Coronary artery (tissue), 2 donors: ENCODE results near the gene MALRD1.

Experiments used
- DNase-seq: peaks from one replicate; pipeline ENCODE4 v3.0.0-alpha.2; 2017; ENCODE audit warnings: low spot score
- H3K27ac ChIP-seq, 2 donors: fragments of 200-600 bp; sonication (generic); one replicate each; pipeline ENCODE4 v1.5.1; 2016 to 2019
- H3K4me3 ChIP-seq: fragments of 200-600 bp; sonication (generic); 2 replicates; pipeline ENCODE4 v1.5.1; 2016; ENCODE audit warnings: mild to moderate bottlenecking, moderate library complexity
- TF ChIP-seq, protein P1 (sequence below): fragments of 200-600 bp; sonication (generic); IDR thresholded peaks from one replicate; pipeline ENCODE4 v1.5.1; 2019; ENCODE audit warnings: antibody characterized with exemption

MALRD1 gene

DNA sequence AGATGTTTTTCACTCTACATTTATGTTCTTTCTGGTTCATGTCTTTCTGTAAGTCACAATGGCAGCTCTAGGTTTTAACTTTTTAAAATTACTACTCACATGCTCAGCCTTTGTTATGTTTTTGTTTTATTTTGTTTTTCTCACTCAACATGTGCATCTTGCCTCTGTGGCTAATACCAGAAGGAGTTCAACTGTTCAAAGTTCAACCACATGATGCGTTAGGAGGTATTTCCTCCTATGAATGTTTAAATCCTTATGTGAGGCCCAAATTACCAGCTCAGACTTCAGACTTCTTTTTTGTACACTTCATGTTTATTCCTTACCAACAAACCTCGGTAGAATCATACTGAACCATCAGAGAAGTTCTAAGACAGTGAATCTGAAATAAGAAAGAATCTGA, 151.6 kb downstream of the MALRD1 start:
- TF ChIP-seq, protein P1, sequence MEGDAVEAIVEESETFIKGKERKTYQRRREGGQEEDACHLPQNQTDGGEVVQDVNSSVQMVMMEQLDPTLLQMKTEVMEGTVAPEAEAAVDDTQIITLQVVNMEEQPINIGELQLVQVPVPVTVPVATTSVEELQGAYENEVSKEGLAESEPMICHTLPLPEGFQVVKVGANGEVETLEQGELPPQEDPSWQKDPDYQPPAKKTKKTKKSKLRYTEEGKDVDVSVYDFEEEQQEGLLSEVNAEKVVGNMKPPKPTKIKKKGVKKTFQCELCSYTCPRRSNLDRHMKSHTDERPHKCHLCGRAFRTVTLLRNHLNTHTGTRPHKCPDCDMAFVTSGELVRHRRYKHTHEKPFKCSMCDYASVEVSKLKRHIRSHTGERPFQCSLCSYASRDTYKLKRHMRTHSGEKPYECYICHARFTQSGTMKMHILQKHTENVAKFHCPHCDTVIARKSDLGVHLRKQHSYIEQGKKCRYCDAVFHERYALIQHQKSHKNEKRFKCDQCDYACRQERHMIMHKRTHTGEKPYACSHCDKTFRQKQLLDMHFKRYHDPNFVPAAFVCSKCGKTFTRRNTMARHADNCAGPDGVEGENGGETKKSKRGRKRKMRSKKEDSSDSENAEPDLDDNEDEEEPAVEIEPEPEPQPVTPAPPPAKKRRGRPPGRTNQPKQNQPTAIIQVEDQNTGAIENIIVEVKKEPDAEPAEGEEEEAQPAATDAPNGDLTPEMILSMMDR: no peak
- Histone ChIP-seq H3K27ac (no peak overlapping the region), H3K4me3 (no peak overlapping the region)
- no peak for DNase-seq

GRCh38 chr10:19204246-19204917, 155.8 kb downstream of the MALRD1 start:
- TF ChIP-seq, protein P1: no peak
- no peak for DNase-seq
- no peak overlapping the region for H3K27ac ChIP-seq
- no peak overlapping the region for H3K4me3 ChIP-seq

DNA sequence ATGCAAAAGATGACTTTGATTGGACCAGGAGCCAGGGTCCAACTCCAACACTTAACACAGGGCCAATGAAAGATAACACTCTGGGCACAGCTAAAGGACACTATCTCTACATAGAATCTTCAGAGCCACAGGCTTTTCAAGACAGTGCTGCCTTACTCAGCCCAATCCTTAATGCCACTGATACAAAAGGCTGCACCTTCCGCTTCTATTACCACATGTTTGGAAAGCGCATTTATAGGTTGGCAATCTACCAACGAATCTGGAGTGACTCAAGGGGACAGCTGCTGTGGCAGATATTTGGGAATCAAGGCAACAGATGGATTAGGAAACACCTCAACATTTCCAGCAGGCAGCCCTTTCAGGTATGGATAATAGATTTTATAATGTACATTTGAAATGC, 160.7 kb downstream of the MALRD1 start:
- H3K27ac ChIP-seq: no peak overlapping the region
- no peak overlapping the region for H3K4me3 ChIP-seq
- DNase-seq: no peak
- TF ChIP-seq, protein P1: no peak

- Histone ChIP-seq H3K4me3 (no peak overlapping the region), H3K27ac (no peak overlapping the region)
- no peak for DNase-seq
- TF ChIP-seq, protein P1: no peak
These were observed 164.0 kb downstream of the MALRD1 start for GRCh38 chr10:19212590-19212989.

DNA sequence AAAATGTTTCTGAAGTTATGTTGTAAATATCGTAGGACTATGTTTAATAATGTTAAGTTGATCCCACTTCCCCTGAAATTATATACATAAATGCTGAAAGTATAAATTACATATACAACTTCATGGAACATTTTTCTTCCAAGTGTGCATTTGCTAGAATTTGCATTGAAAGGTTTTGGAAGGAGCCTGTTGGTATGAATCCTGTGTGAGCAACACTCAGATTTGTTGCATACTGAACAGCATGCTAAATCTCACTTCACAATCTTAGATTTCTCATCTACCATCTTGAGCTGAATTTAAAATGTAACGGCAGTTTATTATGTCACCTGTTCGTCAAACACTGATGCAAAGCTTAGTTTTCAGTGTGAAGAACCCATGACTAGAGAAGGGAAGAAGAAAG, 172.6 kb downstream of the MALRD1 start:
- TF ChIP-seq, protein P1: no peak
- H3K27ac ChIP-seq: no peak overlapping the region
- no peak overlapping the region for H3K4me3 ChIP-seq
- no peak for DNase-seq

DNA sequence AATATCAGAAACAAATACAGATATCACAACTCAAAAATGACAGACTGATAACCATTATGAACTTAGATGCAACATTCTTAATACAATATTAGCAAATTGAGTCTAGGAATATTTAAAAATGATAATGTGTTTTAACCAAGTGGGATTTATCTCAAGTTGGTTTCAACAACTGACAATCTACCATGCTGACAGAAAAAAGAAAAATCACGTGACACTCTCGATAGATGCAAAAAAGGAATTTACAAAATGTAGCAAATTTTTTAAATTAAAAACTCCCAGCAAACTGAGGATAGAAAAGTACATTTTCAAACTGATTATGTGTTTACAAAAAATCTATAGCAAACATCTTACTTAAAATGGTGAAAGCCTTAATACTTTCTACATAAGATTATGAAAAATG, 177.4 kb downstream of the MALRD1 start:
- TF ChIP-seq, protein P1: no peak
- no peak for DNase-seq
- Histone ChIP-seq H3K27ac (no peak overlapping the region), H3K4me3 (no peak overlapping the region)

DNA sequence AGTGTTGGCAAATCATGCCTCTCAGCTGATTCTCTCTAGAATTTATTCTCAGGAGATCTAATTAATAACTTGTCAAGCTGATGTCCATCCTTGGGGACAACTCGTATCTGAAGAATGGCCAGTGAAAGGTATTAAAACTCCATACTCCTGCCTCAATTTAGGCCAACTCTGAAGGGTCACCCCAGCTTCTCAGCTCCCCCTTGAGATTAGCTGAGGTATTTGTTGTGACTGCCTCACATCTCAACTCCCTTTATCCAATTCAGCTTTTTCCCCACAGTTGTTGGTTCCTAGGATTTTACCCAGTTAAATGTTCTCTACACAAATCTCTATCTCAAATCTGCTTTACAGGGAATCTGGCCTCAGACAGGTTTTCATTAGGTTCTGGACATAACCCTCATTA, 182.4 kb downstream of the MALRD1 start:
- TF ChIP-seq, protein P1: no peak
- Histone ChIP-seq H3K4me3 (no peak overlapping the region), H3K27ac (no peak overlapping the region)
- DNase-seq: no peak
